SK-N-MC (cell line): ENCODE results near the gene MBTPS1.

Experiments
- EZH2 ChIP-seq: fragments of 200-600 bp; sonication (generic); IDR thresholded peaks from one replicate; pipeline ENCODE4 v1.6.1; 2017; ENCODE audit warnings: antibody characterized with exemption
- FOXP2 ChIP-seq: optimal IDR thresholded peaks from 2 replicates; pipeline ENCODE3; 2011; ENCODE audit warnings: mild to moderate bottlenecking, moderate library complexity; ENCODE audit not compliant: insufficient read depth; ENCODE audit errors: extremely low read length, control extremely low read depth
- POLR2AphosphoS5 ChIP-seq: IDR thresholded peaks from 2 replicates; pipeline ENCODE4 v1.6.1; 2012; ENCODE audit warnings: mild to moderate bottlenecking, low read depth, low read length, borderline replicate concordance

DNA sequence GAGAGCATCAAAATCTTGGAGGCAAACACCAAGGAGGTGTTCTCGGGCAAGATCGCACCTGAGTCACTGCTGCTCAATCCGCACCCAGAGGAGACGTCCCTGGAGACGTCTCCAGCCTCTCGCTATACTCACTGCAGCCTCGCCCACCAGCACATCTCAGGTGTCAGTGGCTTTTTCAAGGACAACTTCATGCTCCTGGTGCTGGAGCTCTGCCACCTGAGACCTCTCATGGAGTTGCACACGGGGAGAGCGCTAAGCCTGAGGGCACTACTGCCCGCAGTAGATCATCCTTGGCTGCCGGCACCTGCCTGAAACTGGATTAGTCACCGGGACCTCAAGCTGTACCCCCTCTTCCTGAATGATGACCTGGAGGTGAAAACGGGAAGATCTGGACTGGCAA is 2.6 kb upstream of the MBTPS1 start:
- TF ChIP-seq POLR2AphosphoS5 (no peak), EZH2 (no peak), FOXP2 (no peak)
